SK-N-MC (cell line): Measurements from ENCODE around the gene FLRT1.

Experiments used
- DNase-seq: peaks from one replicate; pipeline ENCODE4 v3.0.0-alpha.2; 2011; ENCODE audit warnings: low read depth, low spot score
- H3K27ac ChIP-seq: fragments of 200-600 bp; sonication (generic); 2 replicates; pipeline ENCODE4 v1.5.1; 2016; ENCODE audit warnings: mixed run types
- H3K36me3 ChIP-seq: fragments of 200-600 bp; sonication (generic); 2 replicates; pipeline ENCODE4 v1.6.1; 2017; ENCODE audit warnings: antibody characterized with exemption, low read length, mixed read lengths; ENCODE audit not compliant: insufficient read depth
- H3K4me3 ChIP-seq: fragments of 200-600 bp; sonication (generic); 2 replicates; pipeline ENCODE4 v1.5.1; 2016
- H3K9ac ChIP-seq: fragments of 200-600 bp; sonication (generic); 2 replicates; pipeline ENCODE4 v1.8.0; 2017; ENCODE audit warnings: mixed run types, mixed read lengths; ENCODE audit not compliant: insufficient read length
- H3K9me3 ChIP-seq: fragments of 200-600 bp; sonication (generic); 2 replicates; pipeline ENCODE4 v1.6.1; 2017; ENCODE audit warnings: low read depth, mild to moderate bottlenecking, antibody characterized with exemption, low read length, moderate library complexity, mixed read lengths
- EZH2 ChIP-seq: fragments of 200-600 bp; sonication (generic); IDR thresholded peaks from one replicate; pipeline ENCODE4 v1.6.1; 2017; ENCODE audit warnings: antibody characterized with exemption
- FOXP2 ChIP-seq: optimal IDR thresholded peaks from 2 replicates; pipeline ENCODE3; 2011; ENCODE audit warnings: mild to moderate bottlenecking, moderate library complexity; ENCODE audit not compliant: insufficient read depth; ENCODE audit errors: extremely low read length, control extremely low read depth
- POLR2AphosphoS5 ChIP-seq: IDR thresholded peaks from 2 replicates; pipeline ENCODE4 v1.6.1; 2012; ENCODE audit warnings: mild to moderate bottlenecking, low read depth, low read length, borderline replicate concordance

The FLRT1 gene, protein sequence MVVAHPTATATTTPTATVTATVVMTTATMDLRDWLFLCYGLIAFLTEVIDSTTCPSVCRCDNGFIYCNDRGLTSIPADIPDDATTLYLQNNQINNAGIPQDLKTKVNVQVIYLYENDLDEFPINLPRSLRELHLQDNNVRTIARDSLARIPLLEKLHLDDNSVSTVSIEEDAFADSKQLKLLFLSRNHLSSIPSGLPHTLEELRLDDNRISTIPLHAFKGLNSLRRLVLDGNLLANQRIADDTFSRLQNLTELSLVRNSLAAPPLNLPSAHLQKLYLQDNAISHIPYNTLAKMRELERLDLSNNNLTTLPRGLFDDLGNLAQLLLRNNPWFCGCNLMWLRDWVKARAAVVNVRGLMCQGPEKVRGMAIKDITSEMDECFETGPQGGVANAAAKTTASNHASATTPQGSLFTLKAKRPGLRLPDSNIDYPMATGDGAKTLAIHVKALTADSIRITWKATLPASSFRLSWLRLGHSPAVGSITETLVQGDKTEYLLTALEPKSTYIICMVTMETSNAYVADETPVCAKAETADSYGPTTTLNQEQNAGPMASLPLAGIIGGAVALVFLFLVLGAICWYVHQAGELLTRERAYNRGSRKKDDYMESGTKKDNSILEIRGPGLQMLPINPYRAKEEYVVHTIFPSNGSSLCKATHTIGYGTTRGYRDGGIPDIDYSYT

DNA sequence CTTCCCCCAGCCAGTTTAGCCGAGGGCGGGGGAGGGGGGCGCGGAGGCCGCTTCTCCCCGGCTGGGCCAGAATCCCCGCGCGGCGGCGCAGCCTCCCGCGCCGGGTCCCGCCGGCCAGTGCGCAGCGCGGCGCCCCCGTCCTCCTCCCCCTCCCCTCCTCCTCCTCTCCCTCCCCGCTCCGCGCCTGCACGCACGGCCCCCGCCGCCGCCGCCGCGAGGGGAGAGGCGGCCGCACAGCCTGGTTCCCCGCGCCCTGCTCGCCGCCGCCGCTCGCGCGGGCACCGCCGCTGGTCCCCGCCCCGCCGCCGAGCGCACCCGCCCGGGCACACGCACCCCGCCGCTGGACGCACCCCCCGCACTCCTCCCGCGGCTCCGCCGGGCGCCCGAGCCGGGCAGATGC lies at the start of gene FLRT1:
Gene FLRT1 (plus strand): TSS at position 356 of the 400 bp plus-strand sequence. CDS start 80,337 bp downstream, outside the sequence.
- TF ChIP-seq EZH2 (no peak), POLR2AphosphoS5 (no peak), FOXP2 (no peak)
- H3K4me3 ChIP-seq: peak within 1 kb of the TSS; percentile 90

GRCh38 chr11:63986156-63986931 lies 49.4 kb upstream of the FLRT1 start, which contains the start of gene OTUB1:
TSS of gene OTUB1 (plus strand) at chr11:63986438. CDS start at chr11:63986457, 19 bp downstream.
- peak; percentile 44 for DNase-seq
- TF ChIP-seq POLR2AphosphoS5 (peak; percentile 92), FOXP2 (no peak)

More for the DNA sequence above, at the start of gene FLRT1:
- Histone ChIP-seq H3K27ac (no peak within 1 kb of the TSS), H3K9ac (peak within 1 kb of the TSS; percentile 77), H3K9me3 (no peaks in the 10 kb centered on the region), H3K36me3 (no peaks in the 10 kb centered on the region)
- no peak for DNase-seq

DNA sequence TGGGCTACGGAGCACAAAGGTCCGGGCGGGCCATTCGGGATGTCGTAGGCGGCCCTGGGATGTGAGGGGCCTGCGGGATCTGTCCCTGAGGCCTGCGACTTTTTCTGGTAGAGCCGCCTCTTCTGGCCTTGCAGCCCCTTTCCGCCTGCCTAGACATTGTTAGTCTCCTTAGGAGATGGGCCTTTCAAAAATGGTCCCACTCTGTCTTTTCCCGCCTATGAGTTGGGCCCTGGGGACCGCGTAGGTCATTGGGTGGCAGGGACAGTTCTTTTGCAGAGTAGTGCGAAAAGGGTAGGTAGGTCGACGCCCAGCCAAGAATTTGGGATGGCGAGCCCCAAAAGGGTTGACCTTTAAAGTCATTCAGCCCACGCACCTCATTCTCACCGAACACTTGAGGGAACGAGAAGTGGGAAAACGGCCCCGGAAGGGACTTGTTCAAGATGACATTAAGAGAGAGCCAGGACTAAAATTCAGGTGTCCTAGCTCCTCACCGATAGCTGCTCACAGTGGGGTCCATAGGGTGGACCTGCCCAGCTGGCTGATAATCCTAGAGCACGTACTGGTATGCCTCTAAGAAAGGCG lies 48.7 kb upstream of the FLRT1 start:
- H3K9ac ChIP-seq: peak overlapping the region; percentile 86
- TF ChIP-seq FOXP2 (no peak), POLR2AphosphoS5 (no peak), EZH2 (no peak)
- H3K36me3 ChIP-seq: peaks cover 34% of the 10 kb centered on the region
- H3K4me3 ChIP-seq: peak overlapping the region; percentile 89
- DNase-seq: no peak
- H3K9me3 ChIP-seq: no peaks in the 10 kb centered on the region
- H3K27ac ChIP-seq: no peak overlapping the region; the same call in 1 of the 2 replicates

More at GRCh38 chr11:63986156-63986931, 49.4 kb upstream of the FLRT1 start, which contains the start of gene OTUB1:
- Histone ChIP-seq H3K27ac (peak within 1 kb of the TSS; percentile 80), H3K9me3 (no peaks in the 10 kb centered on the region), H3K36me3 (peaks cover 31% of the 10 kb centered on the region), H3K4me3 (peak within 1 kb of the TSS; percentile 89), H3K9ac (peak within 1 kb of the TSS; percentile 86)

DNA sequence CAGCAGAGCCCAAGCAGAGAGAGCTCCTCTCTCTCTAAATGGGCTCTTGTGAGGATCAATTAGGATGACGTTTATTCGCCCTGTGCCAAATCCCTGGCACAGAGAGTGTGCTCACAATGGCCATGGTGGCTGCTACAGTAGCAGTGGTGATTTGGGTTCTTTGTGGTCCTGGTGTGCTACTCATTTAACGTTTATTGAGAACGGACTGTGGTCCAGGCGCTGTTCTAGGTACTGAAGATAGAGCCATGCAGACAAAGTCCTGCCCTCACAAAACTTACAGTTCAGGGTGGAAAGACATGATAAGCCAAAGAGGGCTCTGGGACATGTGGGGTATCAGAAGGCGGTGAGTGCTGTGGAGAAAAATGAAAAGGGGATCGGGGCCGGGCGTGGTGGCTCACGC lies 44.2 kb upstream of the FLRT1 start:
- H3K27ac ChIP-seq: no peak overlapping the region
- TF ChIP-seq POLR2AphosphoS5: no peak
- TF ChIP-seq FOXP2: no peak
- no peak for TF ChIP-seq EZH2
- H3K36me3 ChIP-seq: peaks cover 46% of the 10 kb centered on the region

DNA sequence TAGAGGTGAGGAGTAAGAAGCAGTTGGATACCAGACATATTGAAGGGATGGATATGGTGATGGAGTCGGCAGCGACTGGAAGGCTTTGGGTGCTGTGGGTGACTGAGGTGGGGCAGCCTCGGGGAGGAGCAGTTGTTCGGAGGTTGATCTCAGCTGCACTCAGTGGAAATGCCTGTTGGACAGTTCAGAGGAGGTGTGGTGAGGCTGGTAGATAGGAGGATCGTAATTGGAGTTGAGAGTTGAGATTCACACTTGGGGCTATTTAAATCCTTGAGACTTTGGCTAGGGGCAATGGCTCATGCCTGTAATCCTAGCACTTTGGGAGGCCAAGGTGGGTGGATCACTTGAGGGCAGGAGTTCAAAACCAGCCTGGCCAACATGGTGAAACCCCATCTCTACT lies 42.6 kb upstream of the FLRT1 start:
- peaks cover 53% of the 10 kb centered on the region for H3K36me3 ChIP-seq
- no peak for DNase-seq
- H3K27ac ChIP-seq: no peak overlapping the region
- H3K4me3 ChIP-seq: no peak overlapping the region
- H3K9ac ChIP-seq: no peak overlapping the region
- no peaks in the 10 kb centered on the region for H3K9me3 ChIP-seq
- TF ChIP-seq EZH2 (no peak), POLR2AphosphoS5 (no peak), FOXP2 (no peak)

More for the DNA sequence above, 44.2 kb upstream of the FLRT1 start:
- Histone ChIP-seq H3K9ac (no peak overlapping the region), H3K4me3 (no peak overlapping the region), H3K9me3 (no peaks in the 10 kb centered on the region)
- no peak for DNase-seq

DNA sequence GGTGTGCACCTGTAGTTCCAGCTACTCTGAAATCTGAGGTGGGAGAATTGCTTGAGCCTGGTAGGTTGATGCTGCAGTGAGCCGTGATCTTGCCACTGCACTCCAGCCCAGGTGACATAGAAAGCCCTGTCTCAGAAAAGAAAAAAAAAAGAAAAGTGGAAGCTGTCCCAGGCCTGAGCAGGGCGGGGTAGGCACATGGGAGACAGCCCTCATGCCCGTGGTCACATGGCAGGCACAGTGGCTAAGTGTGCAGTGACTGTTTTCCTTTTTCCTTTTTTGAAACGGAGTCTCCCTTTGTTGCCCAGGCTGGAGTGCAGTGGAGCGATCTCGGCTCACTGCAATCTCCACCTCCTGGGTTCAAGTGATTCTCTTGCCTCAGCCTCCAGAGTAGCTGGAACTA lies 41.7 kb upstream of the FLRT1 start:
- H3K27ac ChIP-seq: no peak overlapping the region
- DNase-seq: no peak
- no peak overlapping the region for H3K4me3 ChIP-seq
- no peak overlapping the region for H3K9ac ChIP-seq
- peaks cover 44% of the 10 kb centered on the region for H3K36me3 ChIP-seq
- H3K9me3 ChIP-seq: no peaks in the 10 kb centered on the region
- TF ChIP-seq FOXP2 (no peak), POLR2AphosphoS5 (no peak), EZH2 (no peak)

DNA sequence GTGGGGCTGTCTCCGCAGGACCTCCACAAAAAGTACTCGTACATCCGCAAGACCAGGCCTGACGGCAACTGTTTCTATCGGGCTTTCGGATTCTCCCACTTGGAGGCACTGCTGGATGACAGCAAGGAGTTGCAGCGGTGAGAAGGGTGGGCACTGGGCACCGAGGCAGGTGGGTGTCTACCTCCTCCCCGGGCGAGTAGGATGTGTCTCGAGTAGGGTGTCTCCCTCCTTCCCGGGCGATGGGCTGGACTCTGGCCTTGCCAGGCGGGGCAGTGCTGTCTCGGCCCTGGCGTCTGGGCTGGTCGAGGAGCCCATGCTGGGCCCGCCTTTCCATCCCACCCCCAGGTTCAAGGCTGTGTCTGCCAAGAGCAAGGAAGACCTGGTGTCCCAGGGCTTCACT lies 39.2 kb upstream of the FLRT1 start:
- H3K9me3 ChIP-seq: no peaks in the 10 kb centered on the region
- no peak overlapping the region for H3K27ac ChIP-seq
- DNase-seq: no peak
- no peak overlapping the region for H3K9ac ChIP-seq
- peaks cover 29% of the 10 kb centered on the region for H3K36me3 ChIP-seq
- TF ChIP-seq POLR2AphosphoS5 (no peak), FOXP2 (no peak), EZH2 (no peak)
- H3K4me3 ChIP-seq: no peak overlapping the region
